IMR-90 (cell line): ENCODE data around the gene HEPHL1. TPM values are rescaled to one million over a fixed set of nuclear protein-coding genes. Genes with fewer than 3 reads are reported as not detected.

Source experiments
- ATAC-seq: fragments of 200-7000 bp; cut with Tn5 transposase; 2 replicates; pipeline ENCODE4 v1.9.1; 2020; ENCODE audit warnings: low read depth, mild to moderate bottlenecking, moderate library complexity
- BruUV-seq: library from RNA; stranded (reverse); fragments of 400-500 nt; replicated peaks from 2 replicates; lab custom pipeline; 2021; lab: Mats Ljungman, UMichigan
- CTCF ChIA-PET: fragments of 300-600 bp; formaldehyde crosslinking; extraction: SDS; loops from one replicate; lab custom pipeline; 2021; ENCODE audit warnings: antibody characterized with exemption; lab: Yijun Ruan, JAX
- POLR2A ChIA-PET: fragments of 300-600 bp; sonication (Branson Sonifier 250); formaldehyde crosslinking; loops from one replicate; lab custom pipeline; 2022; ENCODE audit warnings: antibody characterized with exemption; ENCODE audit not compliant: unreplicated experiment; lab: Charles Lee
- DNase-seq: peaks from one replicate; pipeline ENCODE4 v3.0.0; 2013
- H2AFZ ChIP-seq: replicated peaks from 2 replicates; pipeline ENCODE3; 2013; ENCODE audit warnings: low read length, mild to moderate bottlenecking; ENCODE audit not compliant: poor library complexity
- H2AK5ac ChIP-seq: 2 replicates; pipeline ENCODE4 v1.6.1; 2013; ENCODE audit warnings: low read depth, low read length, inconsistent platforms
- H2AK9ac ChIP-seq: replicated peaks from 2 replicates; pipeline ENCODE3; 2013; ENCODE audit warnings: mild to moderate bottlenecking, low read depth, low read length, moderate library complexity; ENCODE audit not compliant: poor library complexity
- H2BK120ac ChIP-seq: 2 replicates; pipeline ENCODE4 v1.6.1; 2013; ENCODE audit warnings: low read depth, low read length, inconsistent platforms
- H2BK15ac ChIP-seq: 3 replicates; pipeline ENCODE4 v1.6.1; 2013; ENCODE audit warnings: low read depth, low read length, inconsistent platforms
- H2BK20ac ChIP-seq: 2 replicates; pipeline ENCODE4 v1.6.1; 2013; ENCODE audit warnings: low read depth, mild to moderate bottlenecking, inconsistent platforms, low read length, moderate library complexity
- H2BK5ac ChIP-seq: 2 replicates; pipeline ENCODE4 v1.6.1; 2013; ENCODE audit warnings: mild to moderate bottlenecking, low read depth, low read length, inconsistent platforms; ENCODE audit not compliant: poor library complexity, severe bottlenecking
- H3K14ac ChIP-seq: replicated peaks from 2 replicates; pipeline ENCODE4 v1.6.1; 2013; ENCODE audit warnings: low read depth, low read length, inconsistent platforms
- H3K18ac ChIP-seq: 2 replicates; pipeline ENCODE4 v1.6.1; 2013; ENCODE audit warnings: low read depth, low read length, control low read depth
- H3K23ac ChIP-seq: 2 replicates; pipeline ENCODE4 v1.6.1; 2013; ENCODE audit warnings: low read depth, low read length, inconsistent platforms
- H3K27ac ChIP-seq: 2 replicates; pipeline ENCODE4 v1.5.1; 2013; ENCODE audit warnings: mild to moderate bottlenecking, control low read depth, low read length; ENCODE audit not compliant: insufficient read depth
- H3K27me3 ChIP-seq: 2 replicates; pipeline ENCODE4 v1.6.1; 2013; ENCODE audit warnings: low read length; ENCODE audit not compliant: control insufficient read depth, insufficient read depth
- H3K36me3 ChIP-seq: 2 replicates; pipeline ENCODE4 v1.6.1; 2013; ENCODE audit warnings: low read length, mixed read lengths; ENCODE audit not compliant: control insufficient read depth, insufficient read depth
- H3K4ac ChIP-seq: 2 replicates; pipeline ENCODE4 v1.6.1; 2013; ENCODE audit warnings: low read depth, low read length, inconsistent platforms
- H3K4me1 ChIP-seq: 2 replicates; pipeline ENCODE4 v1.6.1; 2013; ENCODE audit warnings: low read length, mixed read lengths; ENCODE audit not compliant: control insufficient read depth, insufficient read depth
- H3K4me2 ChIP-seq: 2 replicates; pipeline ENCODE4 v1.6.1; 2013; ENCODE audit warnings: low read depth, mild to moderate bottlenecking, control low read depth, low read length, moderate library complexity
- H3K4me3 ChIP-seq: 2 replicates; pipeline ENCODE4 v1.5.1; 2013; ENCODE audit warnings: low read depth, mild to moderate bottlenecking, control low read depth, low read length, moderate library complexity; ENCODE audit not compliant: insufficient read depth
- H3K56ac ChIP-seq: 2 replicates; pipeline ENCODE4 v1.6.1; 2013; ENCODE audit warnings: low read length, inconsistent platforms; ENCODE audit not compliant: insufficient read depth; ENCODE audit errors: extremely low read depth
- H3K79me1 ChIP-seq, 2 experiments: 2 replicates each; pipeline ENCODE4 v1.6.1; 2013; ENCODE audit warnings: low read length in 2 of 2, inconsistent platforms in 1 of 2, low read depth in 1 of 2
- H3K9ac ChIP-seq: 2 replicates; pipeline ENCODE4 v1.6.1; 2013; ENCODE audit warnings: low read depth, low read length, control low read depth
- H3K9me1 ChIP-seq: 2 replicates; pipeline ENCODE4 v1.6.1; 2013; ENCODE audit warnings: low read length, inconsistent platforms; ENCODE audit not compliant: insufficient read depth
- H3K9me3 ChIP-seq: 2 replicates; pipeline ENCODE4 v1.6.1; 2013; ENCODE audit warnings: low read length; ENCODE audit not compliant: control insufficient read depth, insufficient read depth
- H4K20me1 ChIP-seq: 2 replicates; pipeline ENCODE4 v1.6.1; 2013; ENCODE audit warnings: low read length, inconsistent platforms; ENCODE audit not compliant: insufficient read depth
- H4K5ac ChIP-seq: 2 replicates; pipeline ENCODE4 v1.6.1; 2013; ENCODE audit warnings: mild to moderate bottlenecking, low read depth, low read length, control low read depth
- H4K8ac ChIP-seq, 2 experiments: 2 replicates each; pipeline ENCODE4 v1.6.1; 2013; ENCODE audit warnings: low read depth in 2 of 2, low read length in 2 of 2, control low read depth in 1 of 2, inconsistent platforms in 1 of 2
- H4K91ac ChIP-seq: 2 replicates; pipeline ENCODE4 v1.6.1; 2013; ENCODE audit warnings: low read depth, low read length, inconsistent platforms; ENCODE audit not compliant: insufficient read depth
- BHLHE40 ChIP-seq: fragments of 150-350 bp; IDR thresholded peaks from 2 replicates; pipeline ENCODE4 v1.6.1; 2016; ENCODE audit warnings: mild to moderate bottlenecking, low read depth, low read length
- CEBPB ChIP-seq: IDR thresholded peaks from 2 replicates; pipeline ENCODE4 v1.6.1; 2012; ENCODE audit warnings: low read depth, low read length, improper control_type of control experiment
- CHD1 ChIP-seq: IDR thresholded peaks from 2 replicates; pipeline ENCODE4 v1.6.1; 2012; ENCODE audit warnings: low read depth, low read length, improper control_type of control experiment
- FOS ChIP-seq: fragments of 150-350 bp; IDR thresholded peaks from 2 replicates; pipeline ENCODE4 v1.6.1; 2016; ENCODE audit warnings: low read depth, low read length
- MAFK ChIP-seq: IDR thresholded peaks from 2 replicates; pipeline ENCODE4 v1.6.1; 2012; ENCODE audit warnings: low read depth, low read length, improper control_type of control experiment
- MAZ ChIP-seq: IDR thresholded peaks from 2 replicates; pipeline ENCODE4 v1.6.1; 2012; ENCODE audit warnings: low read depth, mild to moderate bottlenecking, low read length, improper control_type of control experiment, moderate library complexity, borderline replicate concordance
- MXI1 ChIP-seq: IDR thresholded peaks from 2 replicates; pipeline ENCODE4 v1.6.1; 2012; ENCODE audit warnings: low read depth, mild to moderate bottlenecking, low read length, moderate library complexity, borderline replicate concordance
- NFE2L2 ChIP-seq: fragments of 150-350 bp; IDR thresholded peaks from 2 replicates; pipeline ENCODE4 v1.6.1; 2016; ENCODE audit warnings: low read depth, mild to moderate bottlenecking, low read length
- POLR2A ChIP-seq: IDR thresholded peaks from 2 replicates; pipeline ENCODE4 v1.6.1; 2012; ENCODE audit warnings: mild to moderate bottlenecking, low read depth, low read length
- RAD21 ChIP-seq: IDR thresholded peaks from 2 replicates; pipeline ENCODE4 v1.6.1; 2012; ENCODE audit warnings: low read length, improper control_type of control experiment
- RCOR1 ChIP-seq: IDR thresholded peaks from 2 replicates; pipeline ENCODE4 v1.6.1; 2012; ENCODE audit warnings: mild to moderate bottlenecking, low read length, improper control_type of control experiment; ENCODE audit not compliant: insufficient replicate concordance
- RFX5 ChIP-seq: IDR thresholded peaks from 2 replicates; pipeline ENCODE4 v1.8.0; 2012; ENCODE audit warnings: low read depth, mild to moderate bottlenecking, low read length, moderate library complexity
- SMC3 ChIP-seq: fragments of 150-350 bp; IDR thresholded peaks from 2 replicates; pipeline ENCODE4 v1.6.1; 2016; ENCODE audit warnings: low read depth, mild to moderate bottlenecking, antibody characterized with exemption, low read length, moderate library complexity
- WGBS, 2 experiments: methylation state at CpG; one replicate each; pipeline versions ENCODE4 v1.1.5 to v1.1.7; 2013; ENCODE audit warnings: missing lambda C conversion rate in 2 of 2; ENCODE audit not compliant: insufficient read length in 1 of 2; ENCODE audit errors: extremely low coverage in 2 of 2; 5-methylcytosine and 5-hydroxymethylcytosine counted together
- dilution Hi-C: fragments of 300-500 bp; cut with HindIII; formaldehyde crosslinking; loops from one replicate; pipeline ENCODE4 v1.14.3; 2018; ENCODE audit warnings: low sequenced_read_pairs; ENCODE audit not compliant: unreplicated experiment
- in situ Hi-C: fragments of 300-500 bp; cut with MboI; formaldehyde crosslinking; loops from 3 replicates; pipeline ENCODE4 v1.14.3; 2019; ENCODE audit warnings: low sequenced_read_pairs, inconsistent platforms, mixed read lengths
- intact Hi-C: fragments of 100-400 bp; cut with micrococcal nuclease; formaldehyde crosslinking; loops from 2 replicates; pipeline ENCODE4 v1.10.0; 2022
- polyA plus RNA-seq, 3 experiments: library from polyadenylated mRNA; depleted of rRNA; stranded (reverse); fragments of >200 nt; gene quantifications; 2 replicates each; pipeline ENCODE4 v1.2.3, GENCODE V29; 2012; ENCODE audit warnings: low replicate concordance in 1 of 3
- total RNA-seq: library from RNA; depleted of rRNA; stranded (reverse); fragments of >200 nt; gene quantifications from 2 replicates; pipeline ENCODE4 v1.2.3, GENCODE V29; 2012
- TF ChIP-seq, protein P1 (sequence below): fragments of 150-350 bp; IDR thresholded peaks from 2 replicates; pipeline ENCODE4 v1.6.1; 2016; ENCODE audit warnings: low read depth, mild to moderate bottlenecking, low read length, moderate library complexity, borderline replicate concordance
- TF ChIP-seq, protein P2 (sequence below): conservative IDR thresholded peaks from 2 replicates; pipeline ENCODE4 v1.5.1; 2012; ENCODE audit warnings: mild to moderate bottlenecking, low read depth, low read length, improper control_type of control experiment
- TF ChIP-seq, protein P3 (sequence below): fragments of 150-350 bp; IDR thresholded peaks from 2 replicates; pipeline ENCODE4 v1.6.1; 2017; ENCODE audit warnings: mild to moderate bottlenecking, antibody characterized with exemption, low read length, low read depth

Gene HEPHL1
- total and polyA plus RNA-seq, 2 of the 4 experiments (the other 2 are of a cell fraction) = under 0.01 to 0.02 TPM

DNA sequence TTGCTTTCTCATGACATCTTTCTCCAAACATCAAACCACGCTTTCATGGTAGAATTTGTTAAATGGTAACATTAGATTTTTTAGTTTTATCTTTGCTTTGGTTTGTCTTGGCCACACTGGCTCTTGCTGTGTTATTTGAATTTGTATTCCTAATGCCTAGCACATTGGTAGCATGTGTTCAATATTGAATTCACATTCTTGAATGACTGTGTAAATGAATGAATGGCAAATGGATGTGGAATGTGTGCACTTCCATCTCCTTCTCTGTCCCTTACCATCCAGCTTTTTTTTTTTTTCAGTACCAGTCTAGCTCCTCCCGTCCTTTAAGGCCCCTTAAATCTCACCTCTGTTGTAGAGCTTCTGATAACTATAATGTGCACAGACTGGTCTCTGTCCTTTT is 41.2 kb downstream of the HEPHL1 start:
- no peak for DNase-seq
- no peak for ATAC-seq
- dilution Hi-C loops = no loop called here
- H3K4me2 ChIP-seq = no peak overlapping the region
- H3K23ac ChIP-seq = no peak overlapping the region
- ChIA-PET POLR2A (no interaction called here), CTCF (no interaction called here)
- H2BK15ac ChIP-seq = no peak overlapping the region
- in situ Hi-C loops = no loop called here
- H3K4ac ChIP-seq = no peak overlapping the region
- H3K79me1 ChIP-seq = no peaks in the 10 kb centered on the region
- H2AK5ac ChIP-seq = no peak overlapping the region
- no peak overlapping the region for H3K56ac ChIP-seq
- no peaks in the 10 kb centered on the region for H4K20me1 ChIP-seq
- no peak overlapping the region for H3K18ac ChIP-seq
- BruUV-seq = no TSS peak
- H3K14ac ChIP-seq = no peak overlapping the region
- H4K8ac ChIP-seq = no peak overlapping the region
- no peak overlapping the region for H4K91ac ChIP-seq
- no peaks in the 10 kb centered on the region for H3K9me3 ChIP-seq
- H3K36me3 ChIP-seq = no peaks in the 10 kb centered on the region
- H3K4me1 ChIP-seq = no peaks in the 10 kb centered on the region
- H2AK9ac ChIP-seq = no peak overlapping the region
- no peak overlapping the region for H4K5ac ChIP-seq
- no peak overlapping the region for H3K4me3 ChIP-seq
- intact Hi-C loops = no loop called here
- no peak overlapping the region for H2BK120ac ChIP-seq
- no CpG with 5 or more reads among the region's 2 CpGs for WGBS, 2 experiments
- no peak overlapping the region for H2BK5ac ChIP-seq
- no peak overlapping the region for H2AFZ ChIP-seq
- no peak for TF ChIP-seq RCOR1
- TF ChIP-seq MAFK = no peak
- TF ChIP-seq MXI1 = no peak
- TF ChIP-seq POLR2A = no peak
- TF ChIP-seq RAD21 = no peak
- TF ChIP-seq BHLHE40 = no peak
- TF ChIP-seq, protein P1, sequence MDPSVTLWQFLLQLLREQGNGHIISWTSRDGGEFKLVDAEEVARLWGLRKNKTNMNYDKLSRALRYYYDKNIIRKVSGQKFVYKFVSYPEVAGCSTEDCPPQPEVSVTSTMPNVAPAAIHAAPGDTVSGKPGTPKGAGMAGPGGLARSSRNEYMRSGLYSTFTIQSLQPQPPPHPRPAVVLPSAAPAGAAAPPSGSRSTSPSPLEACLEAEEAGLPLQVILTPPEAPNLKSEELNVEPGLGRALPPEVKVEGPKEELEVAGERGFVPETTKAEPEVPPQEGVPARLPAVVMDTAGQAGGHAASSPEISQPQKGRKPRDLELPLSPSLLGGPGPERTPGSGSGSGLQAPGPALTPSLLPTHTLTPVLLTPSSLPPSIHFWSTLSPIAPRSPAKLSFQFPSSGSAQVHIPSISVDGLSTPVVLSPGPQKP = no peak
- TF ChIP-seq NFE2L2 = no peak
- TF ChIP-seq MAZ = no peak
- no peak for TF ChIP-seq SMC3
- TF ChIP-seq, protein P2, sequence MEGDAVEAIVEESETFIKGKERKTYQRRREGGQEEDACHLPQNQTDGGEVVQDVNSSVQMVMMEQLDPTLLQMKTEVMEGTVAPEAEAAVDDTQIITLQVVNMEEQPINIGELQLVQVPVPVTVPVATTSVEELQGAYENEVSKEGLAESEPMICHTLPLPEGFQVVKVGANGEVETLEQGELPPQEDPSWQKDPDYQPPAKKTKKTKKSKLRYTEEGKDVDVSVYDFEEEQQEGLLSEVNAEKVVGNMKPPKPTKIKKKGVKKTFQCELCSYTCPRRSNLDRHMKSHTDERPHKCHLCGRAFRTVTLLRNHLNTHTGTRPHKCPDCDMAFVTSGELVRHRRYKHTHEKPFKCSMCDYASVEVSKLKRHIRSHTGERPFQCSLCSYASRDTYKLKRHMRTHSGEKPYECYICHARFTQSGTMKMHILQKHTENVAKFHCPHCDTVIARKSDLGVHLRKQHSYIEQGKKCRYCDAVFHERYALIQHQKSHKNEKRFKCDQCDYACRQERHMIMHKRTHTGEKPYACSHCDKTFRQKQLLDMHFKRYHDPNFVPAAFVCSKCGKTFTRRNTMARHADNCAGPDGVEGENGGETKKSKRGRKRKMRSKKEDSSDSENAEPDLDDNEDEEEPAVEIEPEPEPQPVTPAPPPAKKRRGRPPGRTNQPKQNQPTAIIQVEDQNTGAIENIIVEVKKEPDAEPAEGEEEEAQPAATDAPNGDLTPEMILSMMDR = no peak
- TF ChIP-seq, protein P3, sequence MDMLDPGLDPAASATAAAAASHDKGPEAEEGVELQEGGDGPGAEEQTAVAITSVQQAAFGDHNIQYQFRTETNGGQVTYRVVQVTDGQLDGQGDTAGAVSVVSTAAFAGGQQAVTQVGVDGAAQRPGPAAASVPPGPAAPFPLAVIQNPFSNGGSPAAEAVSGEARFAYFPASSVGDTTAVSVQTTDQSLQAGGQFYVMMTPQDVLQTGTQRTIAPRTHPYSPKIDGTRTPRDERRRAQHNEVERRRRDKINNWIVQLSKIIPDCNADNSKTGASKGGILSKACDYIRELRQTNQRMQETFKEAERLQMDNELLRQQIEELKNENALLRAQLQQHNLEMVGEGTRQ = no peak
- no peak for TF ChIP-seq CHD1
- no peak for TF ChIP-seq RFX5
- TF ChIP-seq FOS = no peak
- TF ChIP-seq CEBPB = no peak
- H3K27ac ChIP-seq = no peak overlapping the region
- H3K27me3 ChIP-seq = no peaks in the 10 kb centered on the region
- H3K9ac ChIP-seq = no peak overlapping the region
- no peaks in the 10 kb centered on the region for H3K9me1 ChIP-seq
- H2BK20ac ChIP-seq = no peak overlapping the region
